ENCODE data around the gene PRR20G. TPM values are rescaled to one million over a fixed set of nuclear protein-coding genes. Genes with fewer than 3 reads are reported as not detected.

Gene PRR20G
- total RNA-seq, 2 experiments from 2014 or later, result not detected

DNA sequence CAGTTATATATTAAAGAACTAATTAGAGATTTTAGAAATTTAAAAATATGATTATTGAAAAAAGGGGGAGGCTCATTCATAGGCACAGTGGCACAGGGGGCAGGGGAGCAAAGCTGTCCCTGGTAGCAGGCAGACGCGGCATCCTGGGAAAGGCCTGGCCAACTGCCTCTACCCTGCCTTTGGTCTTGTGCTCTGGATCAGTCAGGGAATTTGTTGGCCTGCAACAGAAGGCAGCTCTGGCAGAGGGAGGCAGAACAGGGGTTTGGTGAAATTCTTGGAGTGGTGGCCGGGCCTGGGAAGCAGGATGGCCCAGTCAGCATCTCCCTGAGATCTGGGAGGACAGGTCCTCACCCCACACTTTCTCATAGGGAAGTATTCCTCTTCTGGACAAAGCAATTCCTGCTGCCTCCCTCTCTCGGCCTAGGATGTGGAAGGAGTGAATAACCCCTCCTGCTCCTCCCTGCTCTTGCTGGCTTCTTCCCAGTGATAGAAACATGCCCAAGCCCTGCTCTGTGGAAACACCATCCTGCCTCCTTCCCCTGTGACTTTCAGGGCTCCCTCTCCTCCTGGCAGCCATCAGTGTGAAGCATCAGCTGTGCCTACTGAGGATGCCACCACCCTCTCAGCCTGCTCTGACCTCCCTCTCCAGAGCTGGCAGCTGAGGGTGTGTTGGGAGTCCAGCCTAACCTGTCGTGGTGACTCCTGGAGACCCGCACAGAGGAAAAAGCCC lies 26.9 kb downstream of the PRR20G start:
- H3K4me3 Mint-ChIP-seq, result no peak overlapping the region
- H3K36me3 Mint-ChIP-seq (ENCODE audit: low read depth), result no peaks in the 10 kb centered on the region

DNA sequence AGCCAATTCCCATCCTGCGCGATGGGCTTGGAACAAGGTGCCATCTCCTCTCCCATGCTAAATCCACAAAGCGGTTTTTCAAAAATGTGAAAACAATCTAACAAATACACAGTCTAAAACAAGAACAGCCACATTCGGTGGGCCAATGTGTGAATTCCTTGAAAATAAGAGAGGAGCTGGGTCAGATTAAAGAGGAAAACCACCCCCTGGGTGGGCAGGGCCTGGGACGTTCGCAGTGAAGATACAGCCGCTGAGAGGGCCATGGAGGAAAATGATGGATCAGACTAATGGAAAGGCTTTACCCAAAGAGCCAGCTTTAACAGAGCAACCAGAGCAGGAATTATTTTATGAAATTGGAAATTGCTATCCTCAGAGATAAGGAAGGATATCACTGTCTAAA lies 27.4 kb downstream of the PRR20G start:
- POLR2A ChIA-PET, result interaction anchor here (0.6 kb wide), 1 partner anchor 328 kb away, joined by 3 read pairs; no protein-coding TSS in a partner anchor
- intact Hi-C loops (cut with DNase I, micrococcal nuclease), result no loop called here
- CTCF ChIA-PET, result interaction anchor here (1.2 kb wide), 1 partner anchor 28 kb away, joined by 3 read pairs; no protein-coding TSS in a partner anchor
- Mint-ChIP-seq H3K27ac (no peak overlapping the region), H3K36me3 (ENCODE audit: low read depth) (no peaks in the 10 kb centered on the region), H3K4me3 (no peak overlapping the region), H3K9me3 (ENCODE audit: low read depth) (no peaks in the 10 kb centered on the region), H3K4me1 (no peaks in the 10 kb centered on the region), H3K27me3 (no peaks in the 10 kb centered on the region)
- no peak for ATAC-seq
- DNase-seq, result no peak

More for the DNA sequence above, 26.9 kb downstream of the PRR20G start:
- CTCF ChIA-PET, result no interaction called here
- no peak for ATAC-seq
- POLR2A ChIA-PET, result interaction anchor here (0.6 kb wide), 1 partner anchor 92 kb away, joined by 3 read pairs; no protein-coding TSS in a partner anchor
- Mint-ChIP-seq H3K4me1 (no peaks in the 10 kb centered on the region), H3K27ac (no peak overlapping the region), H3K27me3 (no peaks in the 10 kb centered on the region), H3K9me3 (ENCODE audit: low read depth) (no peaks in the 10 kb centered on the region)
- intact Hi-C loops (cut with DNase I, micrococcal nuclease), result no loop called here
- DNase-seq, result no peak

GRCh38 chr3:127259882-127260281 lies 28.0 kb downstream of the PRR20G start:
- intact Hi-C loops (cut with DNase I, micrococcal nuclease), result no loop called here
- ATAC-seq (no peak), DNase-seq (no peak)
- Mint-ChIP-seq H3K27me3 (no peaks in the 10 kb centered on the region), H3K9me3 (ENCODE audit: low read depth) (no peaks in the 10 kb centered on the region), H3K36me3 (ENCODE audit: low read depth) (no peaks in the 10 kb centered on the region), H3K4me1 (no peaks in the 10 kb centered on the region), H3K4me3 (no peak overlapping the region), H3K27ac (no peak overlapping the region)
- POLR2A ChIA-PET, result interaction anchor here (0.6 kb wide), 1 partner anchor 328 kb away, joined by 3 read pairs; no protein-coding TSS in a partner anchor
- CTCF ChIA-PET, result interaction anchor here (1.2 kb wide), 1 partner anchor 28 kb away, joined by 3 read pairs; no protein-coding TSS in a partner anchor

DNA sequence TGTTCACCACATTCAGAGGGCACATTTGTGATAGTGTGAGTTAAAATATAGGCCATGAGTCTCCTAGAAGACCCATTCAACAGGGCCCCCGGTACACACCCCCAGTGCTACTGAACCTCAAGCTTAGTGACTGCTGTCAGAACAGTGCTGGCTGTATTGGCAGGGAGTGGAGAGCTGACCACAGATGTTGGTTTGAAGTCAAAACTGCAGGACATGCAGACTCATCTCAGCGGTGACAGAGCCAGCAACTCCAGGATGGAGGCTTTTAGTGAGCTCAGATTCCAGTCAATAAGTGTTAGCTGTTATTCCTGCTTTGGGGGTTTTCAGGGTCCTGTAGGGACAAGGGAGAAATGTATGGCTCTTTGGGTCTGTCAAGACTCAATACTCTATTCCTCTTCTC lies 29.1 kb downstream of the PRR20G start:
- Mint-ChIP-seq H3K27me3 (peaks cover 2% of the 10 kb centered on the region), H3K4me3 (no peak overlapping the region), H3K36me3 (ENCODE audit: low read depth) (no peaks in the 10 kb centered on the region), H3K4me1 (no peaks in the 10 kb centered on the region), H3K9me3 (ENCODE audit: low read depth) (no peaks in the 10 kb centered on the region), H3K27ac (no peak overlapping the region)
- ATAC-seq, result no peak
- DNase-seq, result no peak
- ChIA-PET CTCF (no interaction called here), POLR2A (no interaction called here)
- intact Hi-C loops (cut with DNase I, micrococcal nuclease), result no loop called here

DNA sequence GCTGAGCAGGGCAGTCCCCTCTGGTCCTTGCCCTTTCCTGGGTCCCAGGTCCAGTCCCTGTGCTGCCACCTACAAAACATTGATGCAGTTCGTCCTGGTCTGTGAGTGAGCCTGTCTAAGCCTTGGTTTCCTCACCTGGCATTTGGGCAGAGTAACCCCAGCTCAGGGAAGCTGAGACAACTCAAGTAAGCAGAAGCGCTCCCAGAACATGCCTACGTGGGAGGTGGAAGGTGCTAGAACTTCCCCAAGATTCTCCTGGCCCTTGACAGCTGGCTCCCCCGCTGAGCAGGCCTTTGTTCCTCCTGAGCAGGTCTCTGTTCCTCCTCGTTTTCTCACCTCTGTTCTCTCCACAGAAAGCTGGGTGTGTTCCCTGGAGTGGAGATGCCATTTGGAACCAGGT lies 30.5 kb downstream of the PRR20G start:
- peaks cover 2% of the 10 kb centered on the region for H3K27me3 Mint-ChIP-seq
- H3K4me1 Mint-ChIP-seq, result no peaks in the 10 kb centered on the region
- CTCF ChIA-PET, result no interaction called here
- POLR2A ChIA-PET, result no interaction called here
- no peak overlapping the region for H3K4me3 Mint-ChIP-seq
- ATAC-seq (no peak), DNase-seq (no peak)
- no peaks in the 10 kb centered on the region for H3K36me3 Mint-ChIP-seq (ENCODE audit: low read depth)
- intact Hi-C loops (cut with DNase I, micrococcal nuclease), result no loop called here
- no peaks in the 10 kb centered on the region for H3K9me3 Mint-ChIP-seq (ENCODE audit: low read depth)
- H3K27ac Mint-ChIP-seq, result no peak overlapping the region

DNA sequence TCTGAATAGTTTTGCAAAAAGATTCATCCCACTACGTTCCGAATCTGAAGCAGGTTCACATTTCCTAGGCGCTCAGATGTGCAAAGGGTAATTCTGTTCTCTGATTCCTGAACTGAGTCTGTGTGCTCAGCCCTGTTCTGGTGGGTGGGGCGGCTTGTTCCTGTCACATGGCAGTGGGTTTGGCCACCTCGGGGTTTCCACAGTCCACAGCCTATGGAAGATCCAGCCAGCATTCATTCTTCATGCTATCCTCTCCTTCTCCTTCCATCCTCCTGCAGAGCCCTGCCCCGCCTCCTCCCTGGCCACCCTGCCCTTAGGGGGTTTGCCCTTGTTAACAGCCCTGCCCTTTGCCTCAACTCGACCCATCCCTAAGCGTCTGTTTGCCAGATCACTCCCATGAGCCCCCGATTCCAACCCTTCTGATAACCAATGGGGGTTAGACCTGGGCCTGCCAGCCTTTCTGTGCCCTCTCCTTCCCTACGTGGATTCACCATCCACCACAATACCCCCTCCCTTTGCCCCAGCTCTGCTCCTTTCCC lies 31.0 kb downstream of the PRR20G start:
- DNase-seq (no peak), ATAC-seq (no peak)
- no peak overlapping the region for H3K27ac Mint-ChIP-seq
- H3K4me3 Mint-ChIP-seq, result no peak overlapping the region
- H3K4me1 Mint-ChIP-seq, result no peaks in the 10 kb centered on the region
- no peaks in the 10 kb centered on the region for H3K9me3 Mint-ChIP-seq (ENCODE audit: low read depth)
- intact Hi-C loops (cut with DNase I, micrococcal nuclease), result no loop called here
- peaks cover 2% of the 10 kb centered on the region for H3K27me3 Mint-ChIP-seq
- no peaks in the 10 kb centered on the region for H3K36me3 Mint-ChIP-seq (ENCODE audit: low read depth)
- ChIA-PET CTCF (no interaction called here), POLR2A (no interaction called here)

DNA sequence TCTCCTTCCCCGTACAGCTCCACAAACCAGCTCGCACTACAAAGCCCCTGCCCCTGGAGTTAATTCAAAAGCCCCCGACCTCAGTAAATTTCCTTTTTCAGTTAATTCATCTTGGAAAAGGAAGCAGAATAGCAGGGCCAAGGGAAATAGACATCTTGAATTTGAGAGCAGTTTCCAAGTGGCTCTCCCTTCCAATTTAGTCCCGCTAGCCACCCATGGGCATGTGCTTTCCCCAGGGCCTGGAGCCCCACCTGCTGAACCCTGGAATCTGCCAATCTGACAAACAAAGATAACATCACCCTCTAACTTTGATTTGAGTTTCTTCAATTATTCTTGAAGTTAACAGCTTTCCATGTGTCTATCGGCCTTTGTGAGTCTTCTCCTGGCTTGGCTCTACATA lies 31.7 kb downstream of the PRR20G start:
- CTCF ChIA-PET, result no interaction called here
- H3K4me3 Mint-ChIP-seq, result no peak overlapping the region

DNA sequence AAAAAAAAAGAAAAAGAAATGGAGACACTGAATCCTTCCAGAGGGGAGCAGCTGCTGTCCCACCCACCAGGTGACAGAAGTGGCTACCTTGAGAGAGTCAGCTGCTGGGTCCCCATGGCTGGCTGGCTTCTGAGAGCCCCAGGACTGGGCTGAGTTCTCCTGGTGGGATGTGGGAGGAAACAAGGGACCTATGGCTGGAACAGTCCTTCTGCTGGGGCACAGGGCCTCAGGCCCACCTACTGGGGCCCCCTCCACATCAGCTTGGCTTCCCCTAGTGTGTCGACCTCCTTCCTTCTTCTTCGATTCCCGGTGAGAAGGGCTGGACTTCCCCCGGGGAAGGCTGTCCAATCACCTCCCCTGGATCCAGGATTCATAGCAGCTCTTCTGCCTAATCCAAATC lies 32.3 kb downstream of the PRR20G start:
- ATAC-seq (no peak), DNase-seq (no peak)
- Mint-ChIP-seq H3K36me3 (ENCODE audit: low read depth) (no peaks in the 10 kb centered on the region), H3K4me3 (no peak overlapping the region), H3K4me1 (no peaks in the 10 kb centered on the region), H3K27ac (no peak overlapping the region), H3K9me3 (ENCODE audit: low read depth) (no peaks in the 10 kb centered on the region), H3K27me3 (peaks cover 2% of the 10 kb centered on the region)
- intact Hi-C loops (cut with DNase I, micrococcal nuclease), result no loop called here
- POLR2A ChIA-PET, result no interaction called here
- CTCF ChIA-PET, result no interaction called here

More for the DNA sequence above, 31.7 kb downstream of the PRR20G start:
- peaks cover 2% of the 10 kb centered on the region for H3K27me3 Mint-ChIP-seq
- no peak for DNase-seq
- H3K4me1 Mint-ChIP-seq, result no peaks in the 10 kb centered on the region
- no peaks in the 10 kb centered on the region for H3K36me3 Mint-ChIP-seq (ENCODE audit: low read depth)
- POLR2A ChIA-PET, result no interaction called here
- no peaks in the 10 kb centered on the region for H3K9me3 Mint-ChIP-seq (ENCODE audit: low read depth)
- no peak for ATAC-seq
- intact Hi-C loops (cut with DNase I, micrococcal nuclease), result no loop called here
- H3K27ac Mint-ChIP-seq, result no peak overlapping the region

DNA sequence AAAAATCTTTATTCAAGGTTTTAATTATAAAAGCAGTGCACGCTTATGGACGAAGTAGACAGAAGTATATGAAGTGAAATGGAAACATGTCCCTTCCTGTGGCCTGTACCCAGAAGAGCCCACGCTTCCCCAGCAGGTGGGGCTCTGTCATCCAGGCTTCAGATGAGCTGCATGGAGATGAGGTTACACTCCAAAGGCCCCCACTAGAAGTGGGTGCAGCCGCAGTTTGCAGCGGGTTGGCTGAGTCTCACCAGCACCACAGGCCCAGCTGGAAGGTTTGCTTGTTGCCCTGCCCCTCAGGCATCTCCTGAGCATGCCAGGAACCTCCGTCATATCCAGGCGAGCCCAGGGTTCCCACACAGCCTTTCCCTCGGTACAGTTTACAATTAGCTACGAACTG lies 33.1 kb downstream of the PRR20G start:
- POLR2A ChIA-PET, result no interaction called here
- Mint-ChIP-seq H3K27ac (no peak overlapping the region), H3K9me3 (ENCODE audit: low read depth) (peaks cover 4% of the 10 kb centered on the region), H3K36me3 (ENCODE audit: low read depth) (no peaks in the 10 kb centered on the region), H3K4me1 (no peaks in the 10 kb centered on the region), H3K27me3 (peaks cover 2% of the 10 kb centered on the region), H3K4me3 (no peak overlapping the region)
- CTCF ChIA-PET, result no interaction called here
- ATAC-seq (no peak), DNase-seq (no peak)
- intact Hi-C loops (cut with DNase I, micrococcal nuclease), result no loop called here

DNA sequence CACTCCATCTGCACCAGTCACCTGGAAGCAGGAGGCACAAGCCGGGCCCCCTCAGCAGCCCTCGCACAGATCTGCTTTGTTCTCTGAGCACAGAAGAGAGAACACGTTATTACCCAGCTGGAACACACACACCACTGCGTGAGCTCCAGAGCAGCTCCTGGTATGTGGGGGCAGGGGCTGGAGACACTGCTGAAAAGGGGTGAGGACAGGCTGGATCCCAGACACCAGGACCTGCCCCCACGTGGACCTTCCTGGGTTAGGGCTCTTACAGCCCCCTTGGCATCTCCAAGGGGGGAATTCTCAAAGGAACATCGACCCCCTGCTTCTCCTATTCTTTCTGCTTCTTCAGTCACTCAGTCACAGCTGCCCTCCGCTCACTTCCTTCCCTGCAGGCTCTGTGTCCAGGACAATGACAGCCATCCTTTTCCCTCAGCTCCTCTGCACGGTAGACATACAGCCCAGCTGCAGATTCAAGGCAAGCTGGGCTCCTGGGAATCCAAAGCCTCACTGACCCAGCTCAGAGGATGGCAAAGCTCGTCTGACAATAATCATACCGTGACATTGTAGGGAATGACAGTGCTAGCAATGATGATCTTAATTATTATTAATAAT lies 33.7 kb downstream of the PRR20G start:
- H3K9me3 Mint-ChIP-seq (ENCODE audit: low read depth), result peaks cover 7% of the 10 kb centered on the region
- no peak overlapping the region for H3K27ac Mint-ChIP-seq
- ChIA-PET POLR2A (no interaction called here), CTCF (no interaction called here)
- no peak for DNase-seq
- no peak overlapping the region for H3K4me3 Mint-ChIP-seq
- H3K27me3 Mint-ChIP-seq, result peaks cover 2% of the 10 kb centered on the region
- ATAC-seq, result no peak
- intact Hi-C loops (cut with DNase I, micrococcal nuclease), result no loop called here
- H3K4me1 Mint-ChIP-seq, result no peaks in the 10 kb centered on the region
- no peaks in the 10 kb centered on the region for H3K36me3 Mint-ChIP-seq (ENCODE audit: low read depth)

- intact Hi-C loops (cut with DNase I, micrococcal nuclease), result no loop called here
- H3K9me3 Mint-ChIP-seq (ENCODE audit: low read depth), result peaks cover 10% of the 10 kb centered on the region
- H3K36me3 Mint-ChIP-seq (ENCODE audit: low read depth), result no peaks in the 10 kb centered on the region
- H3K27me3 Mint-ChIP-seq, result peaks cover 2% of the 10 kb centered on the region
- H3K27ac Mint-ChIP-seq, result no peak overlapping the region
- H3K4me3 Mint-ChIP-seq, result no peak overlapping the region
- no peaks in the 10 kb centered on the region for H3K4me1 Mint-ChIP-seq
- DNase-seq (no peak), ATAC-seq (no peak)
- POLR2A ChIA-PET, result no interaction called here
- CTCF ChIA-PET, result no interaction called here
These were observed 34.4 kb downstream of the PRR20G start for GRCh38 chr3:127253491-127253890.

DNA sequence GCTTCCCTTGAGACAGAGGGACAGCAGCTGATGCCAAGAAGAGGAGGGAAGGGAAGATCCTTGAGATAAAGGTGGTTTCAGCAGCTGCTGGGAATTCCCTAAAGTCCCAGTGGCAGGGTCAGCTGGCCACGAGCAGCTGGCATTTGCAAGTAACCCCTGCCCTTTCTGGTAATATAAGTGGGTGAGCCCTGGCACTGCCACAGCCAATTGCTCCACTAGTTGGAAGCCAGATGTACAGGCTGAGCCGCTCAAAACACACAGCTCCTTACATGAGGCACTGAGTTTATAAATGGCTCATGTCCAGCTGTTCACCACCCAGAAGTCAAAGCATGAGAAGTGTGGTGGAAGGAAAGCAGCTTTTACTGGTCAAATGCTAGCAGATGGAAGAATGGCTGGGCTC lies 35.4 kb downstream of the PRR20G start:
- CTCF ChIA-PET, result no interaction called here
- POLR2A ChIA-PET, result no interaction called here
- peaks cover 13% of the 10 kb centered on the region for H3K9me3 Mint-ChIP-seq (ENCODE audit: low read depth)
- H3K4me3 Mint-ChIP-seq, result no peak overlapping the region
- no peak for ATAC-seq
- H3K27me3 Mint-ChIP-seq, result peaks cover 2% of the 10 kb centered on the region
- H3K27ac Mint-ChIP-seq, result no peak overlapping the region
- intact Hi-C loops (cut with DNase I, micrococcal nuclease), result no loop called here
- H3K36me3 Mint-ChIP-seq (ENCODE audit: low read depth), result no peaks in the 10 kb centered on the region
- no peaks in the 10 kb centered on the region for H3K4me1 Mint-ChIP-seq
- no peak for DNase-seq
